Ectodermal cell (in vitro differentiated cells): ENCODE measurements around the gene PTGDR2.

ENCODE experiments used
- H3K27ac ChIP-seq: 2 replicates; pipeline ENCODE4 v1.7.0; 2013; ENCODE audit warnings: mild to moderate bottlenecking, low read depth, low read length; ENCODE audit not compliant: insufficient read depth, poor library complexity, severe bottlenecking
- H3K27me3 ChIP-seq: 2 replicates; pipeline ENCODE4 v1.7.0; 2013; ENCODE audit warnings: mild to moderate bottlenecking, low read length; ENCODE audit not compliant: insufficient read depth, control insufficient read depth, poor library complexity, severe bottlenecking
- H3K36me3 ChIP-seq: one replicate; pipeline ENCODE4 v1.7.0; 2013; ENCODE audit warnings: low read length; ENCODE audit not compliant: control insufficient read depth, insufficient read depth
- H3K4me1 ChIP-seq: one replicate; pipeline ENCODE4 v1.7.0; 2013; ENCODE audit warnings: low read length; ENCODE audit not compliant: control insufficient read depth, insufficient read depth
- H3K4me3 ChIP-seq: 2 replicates; pipeline ENCODE4 v1.7.0; 2013; ENCODE audit warnings: low read depth, low read length, control low read depth; ENCODE audit not compliant: insufficient read depth
- H3K9me3 ChIP-seq: 2 replicates; pipeline ENCODE4 v1.7.0; 2013; ENCODE audit warnings: mild to moderate bottlenecking, low read length, moderate library complexity; ENCODE audit not compliant: control insufficient read depth
- WGBS, 2 experiments: methylation state at CpG; one replicate each; pipeline ENCODE4 v1.1.7; 2013; ENCODE audit warnings: missing lambda C conversion rate in 2 of 2; 5-methylcytosine and 5-hydroxymethylcytosine counted together

Gene PTGDR2

GRCh38 chr11:60874421-60875365 lies 18.9 kb upstream of the PTGDR2 start:
- Histone ChIP-seq H3K36me3 (peaks cover 3% of the 10 kb centered on the region), H3K4me3 (no peak overlapping the region), H3K27ac (no peak overlapping the region), H3K9me3 (no peaks in the 10 kb centered on the region), H3K4me1 (no peaks in the 10 kb centered on the region), H3K27me3 (no peaks in the 10 kb centered on the region)
- WGBS, 2 experiments: 90 to 92% methylated on average over 13 of the region's 13 CpGs

GRCh38 chr11:60873533-60873932 lies 17.8 kb upstream of the PTGDR2 start:
- Histone ChIP-seq H3K27ac (no peak overlapping the region), H3K36me3 (no peaks in the 10 kb centered on the region), H3K27me3 (no peaks in the 10 kb centered on the region), H3K4me1 (no peaks in the 10 kb centered on the region), H3K9me3 (no peaks in the 10 kb centered on the region), H3K4me3 (no peak overlapping the region)
- 88 to 91% methylated on average over 12 of the region's 12 CpGs for WGBS, 2 experiments

GRCh38 chr11:60872961-60873524 lies 17.3 kb upstream of the PTGDR2 start:
- no peaks in the 10 kb centered on the region for H3K9me3 ChIP-seq
- no peaks in the 10 kb centered on the region for H3K36me3 ChIP-seq
- no peaks in the 10 kb centered on the region for H3K27me3 ChIP-seq
- H3K27ac ChIP-seq: no peak overlapping the region
- H3K4me1 ChIP-seq: no peaks in the 10 kb centered on the region
- no peak overlapping the region for H3K4me3 ChIP-seq
- 64 to 68% methylated on average over 16 of the region's 16 CpGs for WGBS, 2 experiments

GRCh38 chr11:60872124-60872960 lies 16.6 kb upstream of the PTGDR2 start:
- no peaks in the 10 kb centered on the region for H3K36me3 ChIP-seq
- 91 to 92% methylated on average over 5 to 6 of the region's 6 CpGs for WGBS, 2 experiments
- no peak overlapping the region for H3K4me3 ChIP-seq
- no peaks in the 10 kb centered on the region for H3K9me3 ChIP-seq
- H3K4me1 ChIP-seq: no peaks in the 10 kb centered on the region
- no peak overlapping the region for H3K27ac ChIP-seq
- H3K27me3 ChIP-seq: no peaks in the 10 kb centered on the region

GRCh38 chr11:60871378-60872061 lies 15.8 kb upstream of the PTGDR2 start:
- Histone ChIP-seq H3K36me3 (no peaks in the 10 kb centered on the region), H3K27me3 (no peaks in the 10 kb centered on the region), H3K27ac (no peak overlapping the region), H3K4me1 (no peaks in the 10 kb centered on the region), H3K9me3 (no peaks in the 10 kb centered on the region), H3K4me3 (no peak overlapping the region)
- 88 to 91% methylated on average over 7 of the region's 7 CpGs for WGBS, 2 experiments

- H3K9me3 ChIP-seq: no peaks in the 10 kb centered on the region
- H3K27ac ChIP-seq: no peak overlapping the region
- WGBS, 2 experiments: 92 to 94% methylated on average over 13 of the region's 13 CpGs
- no peaks in the 10 kb centered on the region for H3K4me1 ChIP-seq
- no peaks in the 10 kb centered on the region for H3K36me3 ChIP-seq
- no peaks in the 10 kb centered on the region for H3K27me3 ChIP-seq
- no peak overlapping the region for H3K4me3 ChIP-seq
These were observed 15.1 kb upstream of the PTGDR2 start for GRCh38 chr11:60870733-60871377.

- WGBS, 2 experiments: 71 to 72% methylated on average over 3 of the region's 3 CpGs
- H3K4me3 ChIP-seq: no peak overlapping the region
- H3K4me1 ChIP-seq: no peaks in the 10 kb centered on the region
- no peak overlapping the region for H3K27ac ChIP-seq
- H3K36me3 ChIP-seq: no peaks in the 10 kb centered on the region
- no peaks in the 10 kb centered on the region for H3K27me3 ChIP-seq
- H3K9me3 ChIP-seq: no peaks in the 10 kb centered on the region
These were observed 14.5 kb upstream of the PTGDR2 start for GRCh38 chr11:60870276-60870675.

GRCh38 chr11:60869451-60869825 lies 13.7 kb upstream of the PTGDR2 start:
- Histone ChIP-seq H3K36me3 (no peaks in the 10 kb centered on the region), H3K4me3 (no peak overlapping the region), H3K4me1 (no peaks in the 10 kb centered on the region), H3K27ac (no peak overlapping the region), H3K9me3 (no peaks in the 10 kb centered on the region), H3K27me3 (no peaks in the 10 kb centered on the region)
- 91 to 93% methylated on average over 7 of the region's 7 CpGs for WGBS, 2 experiments

- H3K27me3 ChIP-seq: no peaks in the 10 kb centered on the region
- H3K27ac ChIP-seq: no peak overlapping the region
- H3K36me3 ChIP-seq: no peaks in the 10 kb centered on the region
- no peaks in the 10 kb centered on the region for H3K4me1 ChIP-seq
- no peaks in the 10 kb centered on the region for H3K9me3 ChIP-seq
- no peak overlapping the region for H3K4me3 ChIP-seq
- WGBS, 2 experiments: 91 to 92% methylated on average over 10 of the region's 10 CpGs
These were observed 13.1 kb upstream of the PTGDR2 start for GRCh38 chr11:60868682-60869450.
